ENCODE measurements around the gene MYO18B. TPM values are rescaled to one million over a fixed set of nuclear protein-coding genes. Genes with fewer than 3 reads are reported as not detected.

The MYO18B gene
- total RNA-seq, 1 experiment from 2014 or later, result 0.07 TPM

- intact Hi-C loops (cut with micrococcal nuclease; ENCODE audit: unreplicated experiment), result no loop called here
- no peak overlapping the region for H3K27ac Mint-ChIP-seq (ENCODE audit: unreplicated experiment)
- H3K9me3 Mint-ChIP-seq (ENCODE audit: unreplicated experiment), result no peaks in the 10 kb centered on the region
- no peak overlapping the region for H3K4me3 Mint-ChIP-seq (ENCODE audit: unreplicated experiment)
- Histone ChIP-seq H3K9me3 (no peaks in the 10 kb centered on the region), H3K36me3 (ENCODE audit: control insufficient read depth, insufficient read depth, low read length) (no peaks in the 10 kb centered on the region), H3K27me3 (replicated peaks; ENCODE audit: control insufficient read depth, insufficient read depth, low read length) (no peaks in the 10 kb centered on the region), H3K4me3 (ENCODE audit: low read depth, low read length) (no peak overlapping the region), H3K4me1 (no peaks in the 10 kb centered on the region)
- H3K27me3 Mint-ChIP-seq (ENCODE audit: insufficient read depth, unreplicated experiment), result no peaks in the 10 kb centered on the region
- H3K4me1 Mint-ChIP-seq (ENCODE audit: low read depth, unreplicated experiment), result no peaks in the 10 kb centered on the region
- DNase-seq, result no peak
- ChIA-PET POLR2A (no interaction called here), CTCF (no interaction called here)
- BruUV-seq (replicated peaks), result no TSS peak
- no peak for TF ChIP-seq CTCF (IDR thresholded peaks at IDR 0.05; ENCODE audit: insufficient read depth in 1 of 2, low read depth in 1 of 2, low read length in 1 of 2, severe bottlenecking in 1 of 2, unreplicated experiment in 1 of 2)
- H3K36me3 Mint-ChIP-seq (ENCODE audit: insufficient read depth, unreplicated experiment), result no peaks in the 10 kb centered on the region
Measured at GRCh38 chr22:25739659-25740344, 2.2 kb upstream of the MYO18B start.

GRCh38 chr22:25742918-25743708 lies 1.1 kb downstream of the MYO18B start:
- ChIA-PET CTCF (no interaction called here), POLR2A (no interaction called here)
- H3K36me3 Mint-ChIP-seq (ENCODE audit: insufficient read depth, unreplicated experiment), result no peaks in the 10 kb centered on the region
- no peaks in the 10 kb centered on the region for H3K36me3 ChIP-seq (ENCODE audit: control insufficient read depth, insufficient read depth, low read length)
- H3K9me3 Mint-ChIP-seq (ENCODE audit: unreplicated experiment), result no peaks in the 10 kb centered on the region
- no peaks in the 10 kb centered on the region for H3K9me3 ChIP-seq
- BruUV-seq (replicated peaks), result no TSS peak
- no peaks in the 10 kb centered on the region for H3K27me3 Mint-ChIP-seq (ENCODE audit: insufficient read depth, unreplicated experiment)
- intact Hi-C loops (cut with micrococcal nuclease; ENCODE audit: unreplicated experiment), result no loop called here
- H3K27me3 ChIP-seq (replicated peaks; ENCODE audit: control insufficient read depth, insufficient read depth, low read length), result no peaks in the 10 kb centered on the region
- no peak overlapping the region for H3K4me3 Mint-ChIP-seq (ENCODE audit: unreplicated experiment)
- no peak for TF ChIP-seq CTCF (IDR thresholded peaks at IDR 0.05; ENCODE audit: insufficient read depth in 1 of 2, low read depth in 1 of 2, low read length in 1 of 2, severe bottlenecking in 1 of 2, unreplicated experiment in 1 of 2)
- H3K4me1 ChIP-seq, result no peaks in the 10 kb centered on the region
- H3K4me3 ChIP-seq (ENCODE audit: low read depth, low read length), result no peak overlapping the region
- H3K4me1 Mint-ChIP-seq (ENCODE audit: low read depth, unreplicated experiment), result no peaks in the 10 kb centered on the region
- no peak overlapping the region for H3K27ac Mint-ChIP-seq (ENCODE audit: unreplicated experiment)
- no peak for DNase-seq

- CTCF ChIA-PET, result no interaction called here
Measured at GRCh38 chr22:25744694-25745093, 2.7 kb downstream of the MYO18B start.

More at GRCh38 chr22:25744694-25745093, 2.7 kb downstream of the MYO18B start:
- H3K36me3 Mint-ChIP-seq (ENCODE audit: insufficient read depth, unreplicated experiment), result no peaks in the 10 kb centered on the region
- no peak for TF ChIP-seq CTCF (IDR thresholded peaks at IDR 0.05; ENCODE audit: insufficient read depth in 1 of 2, low read depth in 1 of 2, low read length in 1 of 2, severe bottlenecking in 1 of 2, unreplicated experiment in 1 of 2)
- no peaks in the 10 kb centered on the region for H3K27me3 Mint-ChIP-seq (ENCODE audit: insufficient read depth, unreplicated experiment)
- POLR2A ChIA-PET, result no interaction called here
- no peak overlapping the region for H3K4me3 ChIP-seq (ENCODE audit: low read depth, low read length)
- intact Hi-C loops (cut with micrococcal nuclease; ENCODE audit: unreplicated experiment), result no loop called here
- H3K4me3 Mint-ChIP-seq (ENCODE audit: unreplicated experiment), result no peak overlapping the region
- H3K9me3 ChIP-seq, result no peaks in the 10 kb centered on the region
- H3K36me3 ChIP-seq (ENCODE audit: control insufficient read depth, insufficient read depth, low read length), result no peaks in the 10 kb centered on the region
- peaks cover 3% of the 10 kb centered on the region; the same call in 1 of the 2 replicates for H3K4me1 ChIP-seq
- H3K27me3 ChIP-seq (replicated peaks; ENCODE audit: control insufficient read depth, insufficient read depth, low read length), result no peaks in the 10 kb centered on the region
- no TSS peak for BruUV-seq (replicated peaks)
- DNase-seq, result no peak
- H3K9me3 Mint-ChIP-seq (ENCODE audit: unreplicated experiment), result no peaks in the 10 kb centered on the region
- H3K27ac Mint-ChIP-seq (ENCODE audit: unreplicated experiment), result no peak overlapping the region
- peaks cover 6% of the 10 kb centered on the region for H3K4me1 Mint-ChIP-seq (ENCODE audit: low read depth, unreplicated experiment)
